OCI-LY7 (cell line): ENCODE data around the gene CLEC2B.

ENCODE experiments used
- CTCF ChIP-seq: fragments of 200-600 bp; sonication (generic); conservative IDR thresholded peaks from 2 replicates; pipeline ENCODE4 v1.5.1; 2014; ENCODE audit warnings: mild to moderate bottlenecking, antibody characterized with exemption, low read length, moderate library complexity, mixed read lengths
- EZH2phosphoT487 ChIP-seq: fragments of 200-600 bp; sonication (generic); IDR thresholded peaks from 2 replicates; pipeline ENCODE4 v1.6.1; 2018; ENCODE audit warnings: low read depth, borderline replicate concordance, mild to moderate bottlenecking, mixed run types, antibody characterized with exemption, low read length, moderate library complexity, mixed read lengths

- TF ChIP-seq CTCF (no peak), EZH2phosphoT487 (no peak)
Measured at GRCh38 chr12:9858135-9858534, 11.0 kb downstream of the CLEC2B start.
